ENCODE measurements around the gene MTA2. TPM values are rescaled to one million over a fixed set of nuclear protein-coding genes. Genes with fewer than 3 reads are reported as not detected.

The MTA2 gene
- total and polyA plus RNA-seq, 2 of the 8 experiments (the other 6 are each of a cell fraction or from before 2014, with no cell fraction given) = 25.7 to 114 TPM

DNA sequence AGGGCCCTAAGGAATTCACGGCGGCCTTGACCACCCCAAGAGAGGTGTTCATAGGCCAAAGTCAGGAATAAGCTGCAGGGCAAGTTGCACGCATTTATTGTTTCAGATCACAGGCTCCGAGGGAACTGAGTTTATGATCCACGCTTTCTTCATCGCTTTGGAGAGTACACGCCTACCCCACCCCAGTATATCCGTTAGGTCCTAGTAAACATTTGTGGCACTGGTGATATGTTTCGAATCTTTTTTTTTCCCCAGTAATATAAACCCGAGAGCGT lies 43.9 kb upstream of the MTA2 start:
- H3K18ac ChIP-seq (ENCODE audit: extremely low read depth, low read length) = no peak overlapping the region; the same call in 1 of the 2 replicates
- H3K4me3 ChIP-seq (ENCODE audit: extremely low read depth in 1 of 4, insufficient read depth in 2 of 4, low read depth in 3 of 4, low read length in 4 of 4) = peak overlapping the region; percentile 71 to 99 (median 90)
- H3K9ac ChIP-seq (replicated peaks in 1 of 4; ENCODE audit: extremely low read depth in 1 of 4, low read depth in 3 of 4, low read length in 3 of 4) = peak overlapping the region; percentile 76 to 97 (median 94)
- no peak overlapping the region for H2AK5ac ChIP-seq (ENCODE audit: low read depth, low read length)
- peaks cover 7 to 44% of the 10 kb centered on the region in 2 experiments for H3K79me2 ChIP-seq (ENCODE audit: control insufficient read depth in 1 of 2, insufficient read depth in 2 of 2, low read length in 2 of 2)
- WGBS, 2 experiments (ENCODE audit: extremely low coverage in 1 of 2, insufficient coverage in 1 of 2, insufficient read length in 1 of 2, insufficient replicate concordance in 2 of 2, low coverage in 1 of 2, low lambda C conversion rate in 2 of 2, missing lambda C conversion rate in 1 of 2) = 39% methylated on average over 11 of the region's 11 CpGs; no CpG with 5 or more reads in 1 of the 2 experiments
- H3K27ac ChIP-seq (ENCODE audit: low read depth, low read length) = peak overlapping the region; percentile 90; the same call in 1 of the 2 replicates
- H4K91ac ChIP-seq (replicated peaks; ENCODE audit: insufficient read length, low read length) = peak overlapping the region; percentile 89
- H2BK12ac ChIP-seq (ENCODE audit: low read depth, low read length) = 0 out of 2 replicates have a peak overlapping the region, but pooled peaks have one; percentile 2
- no peaks in the 10 kb centered on the region for H3K27me3 ChIP-seq (replicated peaks in 1 of 4; ENCODE audit: control insufficient read depth in 3 of 4, extremely low read depth in 1 of 4, insufficient read depth in 3 of 4, low read length in 3 of 4)
- H4K20me1 ChIP-seq (replicated peaks in 1 of 2; ENCODE audit: control insufficient read depth in 1 of 2, insufficient read depth in 2 of 2, low read length in 2 of 2) = peaks cover 3 to 18% of the 10 kb centered on the region in 2 experiments
- H2AFZ ChIP-seq (ENCODE audit: low read length) = no peak overlapping the region
- H3K14ac ChIP-seq (ENCODE audit: insufficient read length) = no peak overlapping the region
- H4K8ac ChIP-seq (ENCODE audit: extremely low read depth, insufficient read depth, low read length) = peak overlapping the region; percentile 98; the same call in 1 of the 2 replicates
- peaks cover 10% of the 10 kb centered on the region for H3K79me1 ChIP-seq (ENCODE audit: low read depth, low read length)
- H3K23ac ChIP-seq (ENCODE audit: insufficient read length) = no peak overlapping the region
- peak overlapping the region; percentile 79 for H2BK5ac ChIP-seq (ENCODE audit: low read depth, low read length)
- no peaks in the 10 kb centered on the region for H3K9me3 ChIP-seq (ENCODE audit: insufficient read depth in 2 of 2, low read depth in 1 of 2, low read length in 1 of 2)
- ChIA-PET CTCF (ENCODE audit: partially characterized antibody) (interaction anchor here (0.6 to 1.4 kb wide), 7 partner anchors 9 to 1289 kb away, joined by 3 to 12 read pairs (median 3); partner anchors contain the start of genes C11orf98 and CSKMT), POLR2A (ENCODE audit: partially characterized antibody) (interaction anchor here (0.5 to 50.4 kb wide), 15 partner anchors 8 to 196 kb away, joined by 3 to 2041 read pairs (median 6); partner anchors contain the start of genes B3GAT3, BSCL2, C11orf98 and CSKMT)
- H3K23me2 ChIP-seq (ENCODE audit: low read depth, low read length) = peaks cover 5% of the 10 kb centered on the region; the same call in 1 of the 2 replicates
- H3K36me3 ChIP-seq (ENCODE audit: control insufficient read depth in 2 of 4, insufficient read depth in 4 of 4, low read length in 3 of 4) = peaks cover 0 to 28% (median 7%) of the 10 kb centered on the region in 4 experiments; a peak in 6 of 8 replicates
- no peaks in the 10 kb centered on the region; a peak in 2 of 7 replicates for H3K4me1 ChIP-seq (replicated peaks in 1 of 4; ENCODE audit: control insufficient read depth in 3 of 4, insufficient read depth in 4 of 4, low read length in 3 of 4)
- peak overlapping the region; percentile 78 to 81 for H3K4me2 ChIP-seq (ENCODE audit: insufficient read depth in 1 of 2, low read depth in 2 of 2, low read length in 2 of 2)
- H2BK20ac ChIP-seq (ENCODE audit: low read length) = no peak overlapping the region
- no peak overlapping the region for H3K56ac ChIP-seq (replicated peaks; ENCODE audit: insufficient read length, low read depth, low read length)
- peak overlapping the region; percentile 53 for H4K5ac ChIP-seq (ENCODE audit: insufficient read length, low read depth, low read length)
- DNase-seq (ENCODE audit: low read depth in 1 of 2, low spot score in 2 of 2) = no peak
- no peak for FAIRE-seq
- H2BK15ac ChIP-seq (ENCODE audit: low read length) = no peak overlapping the region
- no peak overlapping the region for H2BK120ac ChIP-seq (replicated peaks; ENCODE audit: low read depth, low read length)
- peak overlapping the region; percentile 92 for H3K4ac ChIP-seq (replicated peaks; ENCODE audit: insufficient read length, low read depth, low read length)
- TF ChIP-seq BCL11A (IDR thresholded peaks at IDR 0.05; ENCODE audit: low read depth in 2 of 2, low read length in 2 of 2) (no peak), HDAC2 (IDR thresholded peaks at IDR 0.05; ENCODE audit: borderline replicate concordance in 1 of 2, low read depth in 2 of 2, low read length in 2 of 2) (no peak), TBP (IDR thresholded peaks at IDR 0.05; ENCODE audit: low read depth, low read length) (no peak)

Measured in H1 (cell line).